Fibroblast of lung (primary cell): ENCODE measurements around the gene MYPN. TPM values are rescaled to one million over a fixed set of nuclear protein-coding genes. Genes with fewer than 3 reads are reported as not detected.

Experiments used
- polyA plus RNA-seq, 2 donors: library from polyadenylated mRNA; depleted of rRNA in 1 of 2; stranded (reverse) in 1 of 2; unstranded in 1 of 2; fragments of >200 nt; gene quantifications; 2 replicates each; pipeline ENCODE4 v1.2.1, GENCODE V29; 2011 to 2012; ENCODE audit warnings: missing spikeins in 1 of 2
- total RNA-seq: library from RNA; depleted of rRNA; stranded (reverse); fragments of >200 nt; gene quantifications from 2 replicates; pipeline ENCODE4 v1.2.1, GENCODE V29; 2014

MYPN gene
- total and polyA plus RNA-seq, 2 donors (not counting 1 experiment from before 2014, with no cell fraction given), result 0.77 to 1.2 TPM

Other genes with a start within 250 kb of the MYPN start
- 21.1 TPM in 2 replicates for gene SIRT1, start 224.8 kb upstream of the MYPN start, total RNA-seq
- gene SIRT1, start 224.8 kb upstream of the MYPN start, polyA plus RNA-seq, result 17.0 and 18.0 TPM in 2 replicates
- 77.0 and 140 TPM in 2 replicates for gene HERC4, start 34.2 kb upstream of the MYPN start, total RNA-seq
- gene HERC4, start 34.2 kb upstream of the MYPN start, polyA plus RNA-seq, result 53.1 and 93.3 TPM in 2 replicates
- gene ATOH7, start 122.6 kb downstream of the MYPN start, total RNA-seq, result under 0.01 TPM in 1 of 2 replicates, not detected in the other
- 0.08 TPM in 1 of 2 replicates, not detected in the other for gene ATOH7, start 122.6 kb downstream of the MYPN start, polyA plus RNA-seq
- 36.5 and 36.7 TPM in 2 replicates for gene HNRNPH3, start 222.6 kb downstream of the MYPN start, total RNA-seq
- 51.1 and 102 TPM in 2 replicates for gene HNRNPH3, start 222.6 kb downstream of the MYPN start, polyA plus RNA-seq
- gene PBLD, start 223.4 kb downstream of the MYPN start, total RNA-seq, result 2.8 and 5.1 TPM in 2 replicates
- 1.3 TPM in 2 replicates for gene PBLD, start 223.4 kb downstream of the MYPN start, polyA plus RNA-seq